ENCODE measurements around the gene CLIC2.

DNA sequence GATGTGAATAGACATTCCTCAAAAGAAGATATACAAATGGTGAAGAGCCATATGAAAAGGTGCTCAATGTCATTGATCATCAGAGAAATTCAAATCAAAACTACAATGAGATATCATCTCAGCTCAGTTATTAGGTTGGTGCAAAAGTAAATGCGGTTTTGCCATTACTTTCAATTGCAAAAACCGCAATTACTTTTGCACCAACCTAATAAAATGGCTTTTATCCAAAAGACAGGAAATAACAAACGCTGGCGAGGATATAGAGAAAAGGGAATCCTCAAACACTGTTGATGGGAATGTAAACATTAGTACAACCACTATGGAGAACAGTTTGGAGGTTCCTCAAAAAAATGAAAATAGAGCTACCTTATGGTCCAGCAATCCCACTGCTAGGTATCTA, 5.1 kb downstream of the CLIC2 start:
- no peak for TF ChIP-seq EZH2 (IDR thresholded peaks at IDR 0.05; ENCODE audit: insufficient read depth, low read length)
- TF ChIP-seq, protein P1, sequence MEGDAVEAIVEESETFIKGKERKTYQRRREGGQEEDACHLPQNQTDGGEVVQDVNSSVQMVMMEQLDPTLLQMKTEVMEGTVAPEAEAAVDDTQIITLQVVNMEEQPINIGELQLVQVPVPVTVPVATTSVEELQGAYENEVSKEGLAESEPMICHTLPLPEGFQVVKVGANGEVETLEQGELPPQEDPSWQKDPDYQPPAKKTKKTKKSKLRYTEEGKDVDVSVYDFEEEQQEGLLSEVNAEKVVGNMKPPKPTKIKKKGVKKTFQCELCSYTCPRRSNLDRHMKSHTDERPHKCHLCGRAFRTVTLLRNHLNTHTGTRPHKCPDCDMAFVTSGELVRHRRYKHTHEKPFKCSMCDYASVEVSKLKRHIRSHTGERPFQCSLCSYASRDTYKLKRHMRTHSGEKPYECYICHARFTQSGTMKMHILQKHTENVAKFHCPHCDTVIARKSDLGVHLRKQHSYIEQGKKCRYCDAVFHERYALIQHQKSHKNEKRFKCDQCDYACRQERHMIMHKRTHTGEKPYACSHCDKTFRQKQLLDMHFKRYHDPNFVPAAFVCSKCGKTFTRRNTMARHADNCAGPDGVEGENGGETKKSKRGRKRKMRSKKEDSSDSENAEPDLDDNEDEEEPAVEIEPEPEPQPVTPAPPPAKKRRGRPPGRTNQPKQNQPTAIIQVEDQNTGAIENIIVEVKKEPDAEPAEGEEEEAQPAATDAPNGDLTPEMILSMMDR (IDR thresholded peaks at IDR 0.05; ENCODE audit: insufficient read depth, low read depth, low read length) = no peak

All from astrocyte (in vitro differentiated cells and primary cell).